HG03342 (cell line): ENCODE data around the gene TRIM66.

Source experiments
- ATAC-seq: cut with Tn5 transposase; IDR thresholded peaks from one replicate; pipeline ENCODE4 v1.9.1; 2021; ENCODE audit warnings: mild to moderate bottlenecking, moderate library complexity; ENCODE audit not compliant: unreplicated experiment

TRIM66 gene

DNA sequence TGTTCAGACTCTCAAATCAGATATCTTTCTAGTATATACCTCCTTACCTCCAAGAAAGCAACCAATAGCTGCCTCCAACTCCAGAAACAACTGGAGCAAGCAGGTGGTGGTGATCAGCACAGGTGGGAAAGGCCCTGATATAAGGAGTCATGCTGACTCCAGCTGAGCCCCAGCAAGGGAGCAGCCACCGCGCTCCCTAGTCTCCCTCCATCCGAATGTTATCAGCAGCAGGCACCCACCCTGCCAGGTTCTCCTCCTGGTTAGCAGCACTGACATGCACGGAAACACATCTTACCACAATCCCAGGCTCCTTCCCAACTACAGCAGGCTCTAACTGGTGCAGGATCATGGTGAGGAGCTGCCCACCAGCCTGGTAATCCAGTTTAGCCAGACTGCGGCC lies 69.9 kb downstream of the TRIM66 start:
- no peak for ATAC-seq

DNA sequence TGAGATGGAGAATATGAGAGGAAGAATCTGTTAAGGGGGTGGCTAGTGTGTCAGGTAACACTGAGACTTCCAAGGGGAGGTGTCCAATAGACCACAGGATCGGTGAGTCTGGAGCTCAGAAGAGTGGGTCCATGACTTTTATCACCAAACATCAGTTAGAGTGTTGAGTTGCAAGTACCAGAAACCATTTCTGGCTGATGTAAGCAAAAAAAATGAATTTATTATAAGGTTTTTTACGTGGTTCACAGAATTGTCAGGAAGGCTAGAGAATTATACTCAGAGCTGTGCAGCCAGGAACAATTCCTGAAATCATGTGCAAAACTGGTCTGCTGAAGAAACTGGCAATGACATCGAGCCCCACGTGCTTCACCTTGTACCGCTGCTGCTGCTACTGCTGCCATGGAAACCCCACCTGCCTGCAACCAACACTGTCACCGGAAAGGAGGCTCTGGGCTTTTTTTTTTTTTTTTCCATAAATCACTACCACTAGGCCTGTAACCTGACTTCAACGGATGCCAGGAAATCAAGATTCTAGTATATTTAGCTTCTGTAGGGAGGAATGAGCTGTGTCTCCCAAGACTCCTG lies 71.8 kb downstream of the TRIM66 start:
- no peak for ATAC-seq

DNA sequence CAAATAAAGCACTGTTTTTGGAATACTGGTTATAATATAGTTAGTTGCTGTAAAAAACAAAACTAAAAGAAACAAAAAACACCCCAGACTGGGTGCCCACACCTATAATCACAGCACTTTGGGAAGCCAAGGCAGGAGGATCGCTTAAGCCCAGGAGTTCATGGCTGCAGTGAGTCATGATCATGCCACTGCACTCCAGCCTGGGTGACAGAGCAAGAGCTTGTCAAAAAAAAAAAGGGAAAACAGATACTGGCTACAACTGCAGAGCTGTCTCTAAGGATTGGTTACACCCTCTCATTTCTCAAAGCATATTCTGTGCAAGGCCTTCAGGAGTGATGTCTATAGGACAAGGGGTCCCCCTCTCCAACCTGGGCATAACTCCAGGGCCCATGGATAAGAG lies 73.8 kb downstream of the TRIM66 start:
- ATAC-seq = no peak

DNA sequence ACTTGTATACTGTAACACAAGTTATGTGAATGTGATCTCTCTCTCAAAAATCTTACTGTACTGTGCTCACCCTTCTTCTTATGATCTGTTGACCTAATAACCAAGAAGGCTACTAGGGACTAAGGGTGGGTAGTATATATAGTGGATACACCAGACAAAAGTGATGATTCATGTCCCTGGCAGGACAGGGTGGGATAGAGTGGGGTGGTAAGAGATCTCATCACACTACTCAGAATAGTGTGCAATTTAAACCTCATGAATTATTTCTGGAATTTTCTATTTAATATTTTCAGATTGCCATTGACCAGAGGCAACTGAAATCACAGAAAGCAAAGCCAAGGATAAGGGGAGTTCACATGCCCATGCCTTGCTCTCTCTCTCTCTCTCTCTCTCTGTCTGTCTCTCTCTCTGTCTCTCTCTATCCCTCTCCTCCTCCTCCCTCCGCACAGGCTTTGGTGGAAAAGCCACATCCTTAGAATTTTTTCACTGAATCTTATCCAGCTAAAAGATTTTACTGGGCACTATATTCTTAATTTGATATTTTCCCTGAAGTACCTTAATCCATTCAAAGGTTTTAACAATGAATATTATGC lies 76.4 kb downstream of the TRIM66 start:
- ATAC-seq = no peak

DNA sequence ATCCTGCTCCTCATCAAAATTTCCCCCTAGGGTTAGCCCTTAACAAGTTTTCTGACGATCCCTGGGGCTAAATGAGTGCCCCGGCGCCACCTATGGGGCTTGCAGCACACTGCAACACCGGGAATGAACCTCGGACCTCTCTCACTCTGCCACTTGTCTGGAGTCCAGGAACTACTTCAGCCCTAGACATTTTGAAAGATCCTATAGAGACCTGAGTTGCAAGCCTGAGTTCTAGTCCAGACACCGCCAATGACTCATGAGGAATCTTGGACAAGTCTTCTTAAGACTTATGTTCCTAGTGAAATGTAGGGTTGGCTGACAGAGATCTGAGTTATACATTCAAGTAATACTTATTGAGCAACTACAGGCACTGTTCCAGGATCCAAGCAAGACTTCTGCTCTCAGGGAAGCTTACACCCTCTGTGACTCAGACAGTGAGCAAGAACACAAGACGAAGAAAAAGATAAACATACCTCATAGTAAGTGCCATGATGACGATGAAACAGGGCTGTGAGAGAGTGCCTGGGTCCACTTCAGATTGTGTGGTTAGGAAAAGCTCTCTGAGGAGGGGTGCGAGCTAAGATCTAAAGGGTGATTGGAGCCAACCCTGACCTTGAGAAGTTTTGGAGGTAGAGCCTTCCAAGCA lies 78.3 kb downstream of the TRIM66 start:
- ATAC-seq = peak; percentile 80

DNA sequence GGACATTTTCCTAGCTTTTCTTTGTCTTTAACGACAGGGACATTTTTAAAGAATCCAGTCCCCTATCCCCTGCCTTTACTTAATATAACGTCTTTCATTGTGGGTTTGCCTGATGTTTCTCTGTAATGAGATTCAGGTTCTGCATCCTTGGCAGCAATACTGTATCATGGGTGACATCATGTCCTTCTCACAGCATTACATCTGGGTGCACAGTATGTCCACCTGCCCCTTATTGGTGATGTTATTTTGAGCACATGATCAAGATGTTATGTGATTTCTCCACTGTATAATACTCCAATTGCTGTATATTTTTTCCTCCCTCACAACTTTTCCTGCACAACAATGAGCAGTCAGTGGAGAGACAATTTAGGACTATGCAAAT lies 78.8 kb downstream of the TRIM66 start:
- peak; percentile 14 for ATAC-seq

DNA sequence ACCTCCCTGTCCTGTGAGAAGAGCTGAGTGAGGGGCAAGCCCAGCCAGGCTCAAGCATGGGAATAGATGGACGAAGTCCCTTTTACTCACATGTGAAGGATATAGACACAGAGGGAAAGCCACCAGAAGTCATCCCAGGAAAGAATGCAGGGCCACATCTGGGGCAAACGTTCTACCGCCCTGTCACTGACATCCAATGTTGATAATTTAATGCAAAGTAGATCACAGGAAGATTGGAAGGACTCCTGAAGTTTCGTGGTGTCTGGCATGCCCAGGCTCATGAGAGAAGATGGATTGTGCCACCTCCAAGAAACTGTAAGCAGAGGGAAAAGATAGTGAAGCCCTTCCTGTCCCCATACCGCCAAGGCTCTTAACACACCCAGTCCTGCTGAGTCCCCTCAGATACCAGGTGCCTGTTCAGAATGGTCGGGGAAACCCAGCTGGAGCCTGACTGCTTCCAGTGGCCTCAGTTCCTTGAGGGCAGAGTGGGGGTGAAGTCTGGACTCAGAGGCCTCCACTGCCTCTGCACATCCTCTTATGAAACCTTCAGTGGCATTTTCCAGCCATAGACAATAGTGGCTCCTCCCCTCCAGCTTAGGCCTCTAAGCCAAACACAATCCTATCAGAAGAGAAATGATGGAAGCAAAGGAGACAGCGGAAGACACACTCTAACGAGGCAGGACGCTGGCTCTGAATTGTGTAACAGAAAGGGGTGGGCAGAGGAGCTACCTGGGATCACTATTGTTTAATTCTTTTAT lies 80.9 kb downstream of the TRIM66 start:
- no peak for ATAC-seq

DNA sequence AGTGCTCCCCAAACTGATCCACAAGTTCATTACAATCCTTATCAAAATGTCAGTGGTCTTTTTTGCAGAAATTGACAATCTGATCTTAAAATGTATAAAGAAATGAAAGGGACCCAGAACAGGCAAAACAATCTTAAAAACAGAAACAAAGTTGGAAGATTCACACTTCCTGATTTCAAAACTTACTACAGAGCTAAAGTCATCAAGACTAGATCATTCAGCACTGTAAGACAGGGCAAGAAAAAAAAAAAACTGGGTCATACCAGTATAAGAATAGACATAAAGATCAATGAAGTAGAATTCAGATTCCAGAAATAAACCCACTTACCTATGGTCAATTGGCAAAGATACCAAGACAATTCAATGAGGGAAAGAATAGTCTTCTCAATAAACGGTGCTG lies 84.0 kb downstream of the TRIM66 start:
- ATAC-seq = no peak

DNA sequence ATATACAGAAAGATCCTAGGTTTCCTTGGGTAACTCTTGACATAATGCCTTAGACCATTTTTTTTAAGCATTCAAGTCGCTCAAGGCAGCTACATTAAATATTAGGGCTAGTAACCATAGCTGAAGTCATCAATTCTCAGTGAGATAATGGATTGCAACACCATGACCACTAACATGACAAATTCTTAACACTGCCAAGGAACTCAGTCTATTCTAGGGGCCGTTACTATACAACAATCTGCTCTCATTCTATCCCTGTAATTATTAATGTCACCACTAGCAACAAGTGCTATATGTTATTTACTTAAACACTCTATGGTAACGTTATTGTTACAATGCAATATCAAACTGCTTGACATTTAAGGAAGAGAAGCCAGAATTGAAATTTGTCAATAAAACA lies 85.3 kb downstream of the TRIM66 start:
- no peak for ATAC-seq

DNA sequence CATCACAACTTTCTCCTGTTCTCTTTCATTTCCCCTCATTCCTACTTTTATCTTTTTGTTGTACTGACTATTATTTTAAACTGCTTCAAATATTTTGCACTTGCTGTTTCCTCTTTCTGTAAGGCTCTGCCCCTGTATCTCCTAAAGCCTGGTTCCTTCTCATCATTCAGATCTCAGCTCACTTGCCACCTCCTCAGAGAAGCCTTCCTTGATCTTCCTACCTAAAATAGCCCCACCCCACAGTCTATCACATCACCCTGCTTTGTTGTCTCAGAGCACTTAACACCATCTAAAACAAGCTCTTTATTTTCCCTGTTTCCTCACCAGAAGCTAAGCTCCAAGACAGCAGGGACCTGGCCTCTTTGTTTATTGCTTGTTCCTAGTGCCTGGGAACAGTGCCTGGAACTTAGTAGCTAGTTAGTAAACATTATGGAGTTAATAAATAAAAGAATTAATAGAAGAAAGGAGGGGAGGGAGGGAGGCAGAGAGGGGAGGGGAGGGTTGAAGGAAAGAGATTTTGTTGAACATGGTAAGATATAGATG lies 85.9 kb downstream of the TRIM66 start:
- no peak for ATAC-seq

DNA sequence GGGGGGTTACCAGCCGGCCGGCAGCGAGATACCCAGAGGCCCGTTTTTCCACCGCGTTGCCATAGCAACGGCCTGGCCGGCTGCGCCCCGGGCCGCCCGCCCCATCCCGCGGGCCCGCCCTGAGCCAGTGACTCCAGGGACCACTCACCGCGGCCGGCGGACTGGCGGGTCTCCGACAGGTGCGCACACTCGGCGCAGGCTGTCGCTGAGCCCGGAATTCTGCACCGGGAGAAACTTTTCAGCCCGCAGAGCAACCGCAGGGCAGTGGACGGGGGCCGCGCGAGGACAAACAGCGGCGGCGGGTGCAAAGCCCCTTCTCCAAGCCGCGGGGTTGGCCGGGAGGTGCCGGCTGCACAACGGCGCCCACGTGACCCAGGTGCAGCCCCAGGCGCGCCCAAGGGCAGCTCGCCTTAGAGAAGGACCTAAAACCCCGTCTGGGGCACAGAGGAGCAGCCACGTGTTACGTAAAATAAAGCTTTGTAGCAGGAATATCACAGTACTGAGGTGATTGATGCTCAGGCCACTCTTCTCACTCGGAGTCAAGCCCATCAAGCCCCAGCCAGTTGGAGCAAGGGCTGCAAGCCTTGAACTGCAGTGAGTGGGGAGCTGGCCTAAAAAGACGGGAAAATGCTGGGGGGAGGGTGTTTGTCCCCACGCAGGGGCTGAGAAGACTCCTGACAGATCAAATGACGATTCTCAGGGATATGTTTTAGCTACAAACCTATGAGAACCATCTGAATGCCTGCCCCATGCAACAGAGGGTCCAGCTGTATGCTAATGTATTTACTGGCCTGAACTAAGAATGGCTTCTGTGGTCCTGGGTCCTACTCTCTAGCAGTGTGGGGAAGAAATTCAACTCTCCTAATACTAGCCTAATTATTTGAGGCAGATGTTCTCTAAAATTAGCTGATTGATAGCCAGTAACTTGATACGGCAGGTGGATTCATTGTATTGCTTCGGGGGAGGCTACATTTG lies 88.2 kb downstream of the TRIM66 start, which contains the start of gene STK33:
STK33 (minus strand) TSS at position 294 of the 975 bp plus-strand sequence. CDS start 119,323 bp downstream, outside the sequence.
- peak; percentile 93 for ATAC-seq

DNA sequence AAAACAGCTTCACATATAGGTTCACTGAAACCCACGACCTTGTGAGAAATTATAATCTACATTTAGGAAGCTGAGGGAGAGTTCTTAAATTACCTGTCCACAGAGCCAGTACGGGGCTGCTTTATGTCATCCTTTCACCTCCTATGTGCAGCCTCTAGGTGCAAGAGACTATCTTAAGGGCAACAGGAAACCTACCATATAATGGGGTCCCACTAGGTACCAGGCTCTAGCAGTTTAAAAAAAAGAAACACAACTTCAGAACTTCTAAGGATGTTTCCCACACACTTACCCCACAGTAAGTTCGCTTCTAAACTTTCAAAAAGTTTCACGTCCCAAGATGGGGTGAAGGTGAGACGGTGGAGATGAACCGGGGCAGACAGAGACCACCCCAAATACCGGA lies 89.0 kb downstream of the TRIM66 start:
- ATAC-seq = peak; percentile 24

DNA sequence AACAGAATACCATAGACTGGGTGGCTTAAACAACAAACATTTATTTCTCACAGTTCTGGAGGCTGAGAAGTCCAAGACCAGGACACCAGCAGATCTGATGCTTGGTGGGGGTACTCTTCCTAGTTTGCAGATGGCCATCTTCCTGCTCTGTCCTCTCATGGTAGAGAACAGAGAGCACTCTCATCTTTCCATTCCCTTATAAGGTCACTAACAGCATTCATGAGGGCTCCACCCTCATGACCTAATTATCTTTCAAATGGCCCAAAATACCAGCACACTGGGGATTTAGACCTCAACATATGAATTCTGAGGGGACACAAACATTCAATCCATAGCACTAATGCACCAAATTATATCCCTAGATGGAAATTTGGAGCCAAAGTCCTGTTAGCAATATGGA lies 94.5 kb downstream of the TRIM66 start:
- ATAC-seq = no peak

DNA sequence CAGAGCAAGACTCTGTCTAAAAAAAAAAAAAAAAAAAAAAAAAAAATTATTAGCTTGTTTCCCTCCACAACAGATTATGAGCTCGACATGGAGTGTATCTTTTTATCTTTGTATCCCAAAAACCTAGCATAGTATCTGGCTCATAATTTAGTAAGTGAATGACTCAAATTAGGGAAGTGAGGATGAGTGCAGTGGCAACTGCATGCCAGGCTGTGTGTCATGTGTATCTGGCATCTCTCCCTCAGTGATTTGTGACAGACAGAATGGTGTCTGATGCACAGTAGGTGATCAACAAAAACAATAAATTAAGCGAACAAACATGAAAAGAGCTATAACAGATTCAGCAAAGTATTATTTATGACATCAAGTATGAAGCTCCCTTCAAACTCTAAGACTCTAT lies 95.7 kb downstream of the TRIM66 start:
- no peak for ATAC-seq

DNA sequence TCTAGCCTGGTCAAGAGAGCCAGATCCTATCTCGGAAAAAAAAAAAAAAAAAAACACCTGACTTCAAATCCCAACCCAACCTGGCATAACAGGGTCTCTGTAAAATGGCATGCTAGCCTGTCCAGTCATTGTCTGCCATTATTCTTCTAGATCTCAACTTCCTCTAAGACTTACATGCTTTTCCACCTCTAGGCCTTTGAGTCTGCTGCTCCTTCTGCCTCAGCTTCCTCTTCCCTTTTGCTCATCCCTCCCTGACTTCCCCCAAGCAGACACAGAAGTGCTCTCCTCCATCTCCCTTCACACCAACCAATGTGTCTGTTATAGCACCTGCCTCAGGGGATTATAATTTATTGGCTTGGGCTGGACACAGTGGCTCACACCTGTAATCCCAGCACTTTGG lies 96.3 kb downstream of the TRIM66 start:
- no peak for ATAC-seq

DNA sequence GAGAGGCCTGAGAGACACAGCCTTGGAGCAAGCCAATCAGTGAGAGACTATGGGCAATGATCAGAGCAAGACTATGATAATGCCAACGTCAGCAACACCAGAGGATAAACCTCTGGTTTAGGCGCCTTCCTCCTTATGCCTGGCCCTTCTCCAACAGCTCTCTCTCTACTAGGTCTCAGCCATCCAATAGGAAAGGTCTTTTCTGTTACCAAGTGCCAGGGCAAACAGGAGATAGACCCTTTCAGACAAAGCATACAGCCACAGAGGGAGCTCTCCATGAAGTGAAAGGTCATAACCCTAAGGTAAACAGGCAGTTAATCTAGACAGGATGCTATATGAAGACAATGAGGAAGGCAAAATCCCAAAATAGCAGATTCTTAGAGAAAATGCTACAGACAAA lies 98.0 kb downstream of the TRIM66 start:
- no peak for ATAC-seq

DNA sequence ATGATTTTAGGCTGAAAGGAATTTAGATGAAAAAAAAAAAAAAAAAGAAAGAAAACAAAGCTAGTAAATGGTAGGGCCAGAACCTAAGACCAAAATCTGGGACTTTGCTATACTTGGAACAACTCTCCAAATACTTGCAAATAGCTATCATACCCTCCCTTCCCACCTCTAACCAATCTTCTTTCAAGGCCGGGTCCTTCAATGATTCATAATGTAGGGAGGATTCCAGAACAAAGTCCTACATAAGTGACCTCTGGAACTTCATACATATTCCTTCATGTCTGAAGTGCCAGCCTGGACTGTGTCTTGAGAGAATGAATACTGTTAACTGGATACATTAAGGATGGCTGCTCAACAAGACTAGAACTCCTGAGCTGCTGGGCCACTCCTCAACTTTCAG lies 98.4 kb downstream of the TRIM66 start:
- ATAC-seq = no peak

DNA sequence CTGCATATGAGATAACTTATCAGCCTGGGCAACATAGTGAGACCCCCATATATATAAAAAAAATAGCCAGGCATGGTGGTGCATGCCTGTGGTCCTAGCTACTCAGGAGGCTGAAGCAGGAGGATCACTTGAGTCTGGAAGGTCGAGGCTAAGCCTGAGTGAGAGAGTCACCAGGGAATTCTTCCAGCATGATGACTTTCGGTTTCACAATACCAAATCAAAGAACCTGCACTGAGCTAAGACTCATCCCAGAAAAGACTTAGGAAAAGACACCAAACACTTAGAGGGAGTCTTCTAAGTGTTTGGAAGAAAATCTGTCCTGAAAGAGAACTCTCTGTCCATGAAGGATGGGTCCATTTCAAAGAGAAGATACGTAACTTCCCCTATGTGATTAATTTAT lies 101.2 kb downstream of the TRIM66 start:
- ATAC-seq = no peak

DNA sequence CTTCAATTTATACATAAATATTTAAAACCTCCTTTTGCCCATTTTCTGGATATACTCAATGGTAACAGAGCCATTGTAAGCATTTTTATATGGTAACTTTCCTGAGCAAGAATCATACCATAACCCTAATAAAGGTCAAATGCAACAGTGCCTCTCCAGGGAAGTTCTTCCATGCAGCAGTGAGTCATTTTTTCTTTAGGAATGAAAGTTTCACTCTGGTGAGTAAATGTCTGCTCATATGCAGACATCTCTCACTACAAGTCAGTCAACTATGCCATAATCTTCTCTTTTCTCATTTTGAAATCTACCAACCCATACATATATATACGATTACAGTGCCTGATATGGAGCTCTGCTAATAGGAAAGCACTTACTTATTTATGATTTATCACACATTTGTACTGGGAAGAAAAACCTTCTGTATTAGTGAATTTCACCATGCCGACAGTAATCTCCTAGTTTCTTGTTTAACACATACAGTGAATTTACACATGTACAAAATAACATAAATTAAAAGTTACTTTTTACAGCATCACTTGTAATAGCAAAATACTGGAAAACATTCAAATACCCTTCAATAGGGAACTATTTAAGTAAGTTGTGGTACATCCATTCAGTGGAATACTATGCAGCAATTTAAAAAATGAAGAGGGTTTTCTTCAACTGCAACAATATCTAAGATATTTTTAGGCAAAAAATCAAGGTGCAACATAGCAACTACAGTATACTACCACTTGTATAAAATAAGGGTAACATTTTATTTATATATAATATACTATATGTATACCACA lies 104.5 kb downstream of the TRIM66 start:
- ATAC-seq = no peak

DNA sequence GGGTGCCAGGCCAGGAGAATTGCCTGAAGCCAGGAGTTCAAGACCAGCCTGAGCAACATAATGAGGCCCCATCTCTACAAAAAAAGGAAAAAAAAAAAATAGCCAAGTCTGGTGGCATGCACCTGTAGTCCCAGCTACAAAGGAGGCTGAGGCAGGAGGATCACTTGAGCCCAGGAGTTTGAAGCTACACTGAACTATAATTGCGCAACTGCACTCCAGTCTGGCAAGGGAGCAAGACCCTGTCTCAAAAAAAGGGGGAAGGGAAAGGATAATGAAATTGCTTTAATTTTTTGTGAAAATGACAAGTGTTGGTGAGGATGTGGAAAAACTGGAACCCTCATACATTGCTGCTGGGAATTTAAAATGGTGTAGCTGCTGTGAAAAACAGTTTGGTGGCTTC lies 107.7 kb downstream of the TRIM66 start:
- ATAC-seq = no peak
